AG09309 (cell line): ENCODE measurements around the gene RALY.

ENCODE experiments used
- DNase-seq: peaks from one replicate; pipeline ENCODE4 v3.0.0-alpha.2; 2010; ENCODE audit warnings: low read depth
- H3K4me3 ChIP-seq: 2 replicates; pipeline ENCODE4 v1.5.1; 2011; ENCODE audit warnings: mild to moderate bottlenecking, low read depth, low read length, moderate library complexity; ENCODE audit not compliant: control insufficient read depth
- CTCF ChIP-seq: IDR thresholded peaks from 2 replicates; pipeline ENCODE4 v1.5.1; 2011; ENCODE audit warnings: mild to moderate bottlenecking, low read depth, low read length, inconsistent platforms; ENCODE audit not compliant: insufficient read depth, control insufficient read depth; ENCODE audit errors: missing control alignments

The RALY gene

GRCh38 chr20:34102342-34102741, 108.6 kb downstream of the RALY start:
- TF ChIP-seq CTCF = no peak
- H3K4me3 ChIP-seq = no peak overlapping the region
- no peak for DNase-seq

DNA sequence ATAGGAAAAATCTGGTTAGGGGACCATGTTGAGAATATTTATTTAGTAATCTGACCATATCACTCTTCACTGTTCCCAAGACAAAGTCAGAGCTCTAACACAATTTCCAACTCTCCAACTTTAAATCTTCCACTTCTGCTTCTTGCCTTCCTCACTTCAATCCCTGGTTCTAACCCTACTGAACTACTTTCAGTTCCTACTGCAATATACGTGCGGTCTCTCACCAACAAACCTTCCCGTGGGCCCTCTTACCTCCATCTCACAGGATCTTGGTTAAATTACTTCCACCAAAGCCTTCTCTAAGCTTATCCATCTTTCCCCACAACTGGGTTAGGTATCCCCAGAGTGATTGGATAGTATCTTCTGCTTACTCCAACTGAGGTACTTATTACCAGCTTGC, 110.3 kb downstream of the RALY start:
- no peak for DNase-seq
- no peak for TF ChIP-seq CTCF
- H3K4me3 ChIP-seq = no peak overlapping the region

DNA sequence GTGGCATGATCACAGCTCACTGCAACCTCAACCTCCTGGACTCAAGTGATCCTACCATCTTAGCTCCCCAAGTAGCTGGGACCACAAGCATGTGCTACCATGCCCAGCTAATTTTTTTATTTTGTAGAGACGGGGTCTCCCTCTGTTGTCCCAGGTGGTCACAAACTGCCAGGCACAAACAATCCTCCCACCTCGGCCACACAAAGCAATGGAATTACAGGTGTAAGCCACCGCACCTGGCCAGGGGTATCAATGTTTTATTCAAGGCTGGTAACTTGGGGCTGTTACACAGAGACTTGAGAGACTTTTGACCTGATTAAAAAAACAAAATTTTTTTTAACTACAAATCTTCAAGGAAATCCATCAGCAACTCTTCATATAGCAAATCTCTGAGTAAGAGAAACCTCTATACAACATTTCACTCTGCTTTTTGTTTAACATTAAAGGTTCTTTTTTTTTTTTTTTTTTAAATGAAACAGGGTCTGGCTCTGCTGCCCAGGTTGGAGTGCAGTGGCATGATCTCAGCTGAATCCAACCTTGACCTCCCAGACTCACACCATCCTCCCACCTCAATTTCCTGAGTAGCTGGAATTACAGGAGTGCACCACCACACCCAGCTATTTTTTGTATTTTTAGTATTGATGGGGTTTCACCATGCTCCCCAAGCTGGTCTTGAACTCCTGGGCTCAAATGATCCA, 112.4 kb downstream of the RALY start:
- no peak overlapping the region for H3K4me3 ChIP-seq
- DNase-seq = no peak
- no peak for TF ChIP-seq CTCF

GRCh38 chr20:34108616-34109174, 115.0 kb downstream of the RALY start:
- no peak overlapping the region for H3K4me3 ChIP-seq
- DNase-seq = no peak
- no peak for TF ChIP-seq CTCF

- no peak for DNase-seq
- TF ChIP-seq CTCF = no peak
- no peak overlapping the region for H3K4me3 ChIP-seq
Measured at GRCh38 chr20:34109442-34109841, 115.7 kb downstream of the RALY start.

DNA sequence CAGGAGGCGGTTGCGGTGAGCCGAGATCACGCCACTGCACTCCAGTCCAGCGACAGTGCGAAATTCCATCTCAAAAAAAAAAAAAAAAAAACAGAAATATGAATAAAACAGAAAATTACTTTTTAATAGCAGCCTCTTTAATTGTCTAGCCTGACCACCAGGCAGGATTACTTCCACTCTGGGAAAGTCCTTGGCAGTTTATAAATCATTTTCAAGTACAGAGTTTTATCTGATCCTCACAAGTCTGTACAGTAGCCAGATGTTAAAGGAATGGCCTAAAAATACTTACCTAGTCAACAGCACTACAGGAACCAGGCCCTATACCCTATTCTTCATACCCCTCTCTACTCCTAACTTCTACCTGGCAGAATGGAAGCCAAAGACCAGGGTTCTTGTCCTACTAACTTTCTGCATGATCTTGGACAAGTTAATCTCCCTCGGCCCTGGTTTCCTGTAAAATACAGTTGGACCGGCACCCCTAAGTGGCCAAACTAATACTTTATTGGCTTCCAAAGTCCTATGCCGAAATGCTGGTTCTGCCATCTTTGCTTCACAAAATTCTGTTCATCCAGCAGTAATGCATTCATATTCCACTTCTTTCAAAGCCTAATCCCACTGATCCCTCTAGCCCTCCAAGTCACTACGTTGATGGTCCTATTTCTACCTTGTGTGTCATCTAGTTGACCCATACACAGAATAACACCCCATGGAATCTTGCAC, 116.5 kb downstream of the RALY start:
- DNase-seq = no peak
- no peak for TF ChIP-seq CTCF
- peak overlapping the region; percentile 86 for H3K4me3 ChIP-seq
